ENCODE results near the gene NTN1.
A peak's percentile ranks its signal among the peaks of the same experiment; 100 is the strongest.

NTN1 gene

GRCh38 chr17:9167379-9167778 lies 146.1 kb downstream of the NTN1 start:
- DNase-seq, result no peak

DNA sequence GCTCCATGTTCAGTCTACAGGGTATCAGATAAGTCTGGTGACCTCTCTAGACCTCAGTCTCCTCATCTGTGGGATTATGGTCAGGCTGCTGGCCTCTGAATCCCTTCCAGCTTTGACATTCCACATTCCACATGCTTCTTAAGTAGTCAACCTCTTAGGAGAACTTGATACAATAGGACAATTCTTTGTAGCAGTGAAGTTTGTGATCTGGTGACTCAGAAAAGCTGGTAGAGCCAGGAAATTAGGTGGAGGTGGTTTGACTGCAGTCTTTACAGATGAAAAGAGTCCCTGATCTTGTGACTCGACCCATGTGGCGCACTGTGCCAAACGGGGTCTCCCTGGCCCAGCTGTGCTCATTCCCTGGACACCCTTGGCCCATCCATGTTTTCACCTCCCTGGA lies 147.8 kb downstream of the NTN1 start:
- no peak for DNase-seq

GRCh38 chr17:9170336-9170735 lies 149.0 kb downstream of the NTN1 start:
- no peak for DNase-seq

DNA sequence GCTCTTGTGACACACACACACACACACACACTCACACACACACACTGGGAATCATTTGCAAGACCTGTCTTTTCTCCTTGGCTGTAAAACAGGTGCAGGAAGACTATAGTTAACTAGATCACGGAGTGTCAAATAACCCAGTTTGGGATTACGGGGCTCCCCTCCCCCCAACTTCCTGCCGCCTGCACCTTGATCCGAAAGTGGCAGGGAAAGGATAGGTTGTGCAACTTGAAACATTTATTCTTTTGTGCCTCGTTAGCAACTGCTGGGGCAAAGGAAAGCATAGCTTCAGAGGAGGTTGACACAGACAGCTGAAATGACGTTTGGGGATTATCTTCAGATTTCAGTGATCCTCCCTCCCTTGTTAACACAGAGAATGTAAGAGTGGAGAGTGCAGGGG lies 149.5 kb downstream of the NTN1 start:
- no peak for DNase-seq

- DNase-seq, result no peak
Observed at GRCh38 chr17:9173386-9173983, 152.2 kb downstream of the NTN1 start.

DNA sequence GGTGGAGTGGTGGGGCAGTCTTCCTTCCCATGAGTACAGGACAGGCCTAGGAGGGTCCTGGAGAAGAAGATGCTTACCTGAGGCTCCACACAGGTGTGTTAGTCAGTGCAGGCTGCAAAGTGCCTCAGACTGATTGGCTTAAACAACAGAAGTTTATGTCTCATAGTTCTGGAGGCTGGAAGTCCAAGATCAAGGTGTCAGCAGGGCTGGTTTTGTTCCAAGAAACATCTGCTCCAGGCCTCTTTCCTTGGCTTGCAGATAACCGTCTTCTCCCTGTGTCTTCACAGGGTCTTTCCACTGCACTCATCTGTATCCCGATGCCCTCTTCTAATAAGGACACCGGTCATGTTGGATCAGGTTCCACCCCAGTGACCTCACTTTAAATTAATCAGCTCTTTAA lies 153.0 kb downstream of the NTN1 start:
- no peak for DNase-seq

DNA sequence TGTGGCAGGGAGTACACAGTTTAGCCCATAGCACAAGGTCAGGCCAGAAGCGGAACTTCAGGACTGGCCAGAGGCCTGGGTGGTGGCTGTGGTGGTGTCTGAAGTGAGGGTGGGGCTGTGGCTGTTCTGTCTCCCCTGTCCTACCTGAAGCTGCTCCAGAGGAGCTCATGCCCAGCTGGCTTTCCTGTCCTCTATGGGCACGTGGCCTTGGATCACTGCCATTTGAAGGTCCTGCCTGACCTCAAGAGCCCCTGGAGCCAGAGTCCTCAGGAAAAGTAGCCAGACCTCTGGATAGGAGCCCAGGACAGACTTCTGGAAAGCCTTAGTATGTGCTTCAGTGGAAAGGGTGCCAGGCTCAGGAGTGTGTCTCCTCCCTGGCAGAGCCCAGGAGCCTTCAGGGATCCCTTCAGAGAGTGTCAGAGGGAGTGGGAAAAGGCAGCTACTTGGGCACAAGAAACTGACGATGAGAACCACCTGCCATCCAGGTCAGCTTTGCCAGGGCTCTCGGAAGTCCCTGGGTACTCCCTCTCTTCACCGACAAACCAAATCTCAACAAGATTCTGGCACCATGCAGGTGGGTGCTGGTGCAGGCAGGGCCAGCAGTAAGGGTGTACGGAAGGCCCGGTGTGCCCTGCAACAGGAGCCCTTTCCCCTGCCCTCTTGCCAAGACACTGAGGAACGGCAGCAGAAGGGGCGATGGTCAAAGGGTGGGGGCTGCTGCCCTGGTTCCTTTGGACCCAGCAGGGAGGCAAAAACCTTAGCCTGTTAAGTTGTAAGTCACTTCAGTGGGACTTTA lies 153.7 kb downstream of the NTN1 start:
- no peak for DNase-seq

DNA sequence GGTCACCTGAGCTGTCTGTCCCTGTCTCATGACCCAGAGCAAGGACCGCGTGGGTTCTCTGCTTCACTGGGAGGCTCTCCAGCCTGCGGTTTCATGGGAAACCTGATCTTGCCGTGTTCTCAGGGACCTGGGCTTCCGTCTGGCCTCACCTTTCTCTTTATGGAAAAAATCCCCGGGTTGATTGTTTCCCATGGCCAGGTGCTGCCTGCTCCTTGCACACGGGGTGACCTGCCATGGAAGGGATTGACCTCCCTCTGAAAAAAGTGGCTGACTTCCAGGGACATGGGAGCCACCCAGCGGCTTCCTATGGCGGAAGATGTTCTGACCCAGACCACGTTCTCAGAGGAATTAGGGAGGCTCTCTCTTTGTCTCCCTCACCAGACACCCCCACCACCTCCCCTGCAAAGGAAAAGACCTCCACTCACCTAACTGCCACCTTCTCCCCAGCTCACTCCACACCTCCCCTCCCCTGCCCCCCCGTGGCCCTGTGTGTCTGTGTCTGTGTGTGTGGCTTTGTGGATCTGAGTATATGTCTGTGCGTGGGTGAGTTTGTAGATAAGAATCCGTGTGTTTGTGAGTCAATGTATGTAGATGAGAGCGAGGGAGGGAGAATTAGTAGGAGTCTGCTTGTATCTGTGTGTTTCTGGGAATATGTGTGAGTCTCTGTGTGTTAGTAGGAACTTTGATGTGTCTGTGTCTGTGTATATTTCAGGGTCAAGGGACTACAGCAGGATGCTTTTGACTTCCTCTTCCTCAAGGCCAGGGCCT lies 154.6 kb downstream of the NTN1 start:
- DNase-seq, result no peak

DNA sequence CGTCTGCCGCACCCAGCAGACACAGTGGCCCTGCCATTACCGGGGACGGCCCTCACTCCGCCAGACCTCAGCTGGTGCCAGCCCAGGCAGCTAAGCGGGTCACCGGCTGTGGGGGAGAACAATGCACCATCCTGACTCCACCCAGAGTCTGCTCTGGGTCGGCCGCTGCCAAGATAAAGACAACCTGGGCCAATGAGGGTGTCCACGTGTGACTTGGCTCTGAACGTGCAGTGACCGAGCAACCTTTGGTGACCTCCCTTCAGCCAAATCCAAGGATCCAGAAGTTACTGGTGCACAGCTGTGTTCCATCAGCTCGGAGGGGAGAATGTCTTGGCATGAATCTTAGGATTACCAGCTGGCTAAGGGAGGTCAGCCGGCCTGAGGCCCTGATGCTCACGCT lies 155.9 kb downstream of the NTN1 start:
- no peak for DNase-seq

DNA sequence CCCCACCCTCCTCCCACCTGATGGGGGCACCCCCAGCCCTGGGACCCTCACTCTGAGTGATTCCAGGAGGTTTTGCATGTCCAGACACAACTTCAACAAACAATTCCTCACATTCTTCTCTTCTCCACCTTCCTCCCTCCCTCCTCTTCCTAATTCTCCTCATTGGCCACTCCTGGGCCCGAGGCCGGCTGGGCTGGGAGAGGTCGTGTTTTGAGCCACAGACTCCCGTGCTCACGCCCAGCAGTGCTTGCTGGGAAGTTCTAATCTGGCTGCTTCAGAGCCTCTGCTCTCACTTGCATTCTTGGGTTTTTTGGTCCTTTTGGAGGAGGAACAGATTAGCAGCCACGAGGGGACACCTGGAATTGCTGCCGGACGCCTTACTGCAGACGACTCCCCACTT lies 157.0 kb downstream of the NTN1 start:
- no peak for DNase-seq

- no peak for DNase-seq
Observed at GRCh38 chr17:9179602-9180001, 158.3 kb downstream of the NTN1 start.

GRCh38 chr17:9181640-9182039 lies 160.3 kb downstream of the NTN1 start:
- no peak for DNase-seq

DNA sequence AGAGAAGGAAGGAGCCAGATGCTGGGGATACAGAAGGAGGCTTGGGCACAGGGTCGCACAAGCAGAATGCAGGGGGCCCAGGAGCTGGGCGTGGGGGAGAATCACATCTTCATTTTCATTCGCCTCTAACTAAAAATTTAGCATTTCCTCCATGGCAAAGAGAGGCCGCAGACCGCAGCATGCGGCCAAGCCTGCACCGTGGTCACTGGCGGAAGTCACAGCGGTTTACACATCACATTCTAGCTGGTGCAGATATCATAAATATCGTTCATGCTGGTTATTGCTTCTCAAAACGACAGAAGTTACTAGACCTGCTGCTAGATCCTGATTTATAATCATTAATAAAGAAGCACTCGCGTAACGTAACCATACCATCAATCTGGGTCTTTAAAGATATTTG lies 162.0 kb downstream of the NTN1 start:
- DNase-seq, result peak in 2 of 5 experiments; percentile 13 to 39

DNA sequence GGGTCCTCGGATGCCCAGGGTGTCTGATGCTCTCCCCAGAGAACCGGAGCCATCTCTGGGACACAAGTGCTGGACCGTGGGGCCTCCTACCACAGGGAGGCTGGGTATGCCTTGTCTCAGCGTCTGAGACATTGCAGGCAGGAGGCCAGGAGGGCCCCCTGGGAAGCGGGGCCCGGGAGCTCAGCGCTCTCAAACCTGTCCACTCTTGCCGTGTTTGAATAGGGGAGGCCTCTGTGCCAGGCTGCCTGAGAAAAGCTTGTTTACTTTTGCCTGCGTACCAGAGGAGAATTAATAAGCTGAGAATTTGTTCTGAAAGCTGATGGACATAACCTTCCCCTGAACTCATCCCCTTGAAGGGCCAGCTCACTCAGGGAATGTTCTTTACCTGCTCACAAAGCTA lies 163.8 kb downstream of the NTN1 start:
- DNase-seq, result no peak

DNA sequence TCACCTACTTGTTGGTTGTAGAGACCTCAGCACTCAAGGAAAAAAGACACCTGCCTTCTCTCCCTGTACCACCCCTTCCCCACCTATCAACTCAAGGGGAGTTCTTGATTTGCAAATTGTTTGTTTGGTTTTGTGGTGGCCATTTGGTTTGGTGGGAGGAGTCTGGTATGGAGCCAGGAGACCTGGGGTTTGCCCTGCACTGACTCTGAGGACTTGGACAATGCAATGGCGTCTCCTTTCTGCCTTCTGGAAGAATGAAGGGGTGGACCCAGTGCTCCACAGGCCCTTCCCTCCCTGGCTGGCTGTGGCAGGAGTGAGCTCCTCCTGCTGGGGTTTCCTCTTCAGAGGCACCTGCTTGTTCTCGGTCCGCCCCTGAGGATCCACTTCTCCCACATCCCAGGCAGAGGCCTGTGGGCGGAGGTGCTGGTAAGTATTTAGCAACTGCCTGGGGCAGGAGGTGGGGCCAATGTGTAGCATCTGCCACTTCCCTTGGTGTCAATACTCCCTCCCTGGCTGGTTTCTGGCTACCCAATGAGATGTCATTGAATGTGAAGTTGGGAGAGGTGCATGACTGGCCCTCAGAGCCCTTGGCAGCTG lies 164.5 kb downstream of the NTN1 start:
- DNase-seq, result no peak

- DNase-seq, result no peak
Observed at GRCh38 chr17:9187828-9188227, 166.5 kb downstream of the NTN1 start.

- no peak for DNase-seq
Observed at GRCh38 chr17:9188367-9188766, 167.1 kb downstream of the NTN1 start.

DNA sequence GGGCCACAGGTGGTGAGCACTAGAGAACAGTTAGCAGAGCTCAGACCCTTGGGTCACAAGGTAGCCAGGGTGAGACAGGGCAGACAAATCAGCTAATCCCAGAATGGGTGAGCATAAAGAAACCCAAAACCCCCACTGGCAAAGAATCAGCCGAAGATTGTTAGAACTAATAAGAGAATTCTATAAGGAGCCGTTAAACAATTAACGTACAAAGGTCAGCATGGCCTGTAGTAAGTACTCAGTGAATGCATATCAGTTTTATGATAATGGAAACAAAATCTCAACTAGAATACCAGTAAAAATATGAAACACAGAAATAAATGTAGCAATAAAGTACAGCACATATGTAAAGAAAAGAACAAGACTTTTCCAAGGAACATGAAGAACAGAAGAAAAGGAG lies 168.6 kb downstream of the NTN1 start:
- DNase-seq, result no peak

DNA sequence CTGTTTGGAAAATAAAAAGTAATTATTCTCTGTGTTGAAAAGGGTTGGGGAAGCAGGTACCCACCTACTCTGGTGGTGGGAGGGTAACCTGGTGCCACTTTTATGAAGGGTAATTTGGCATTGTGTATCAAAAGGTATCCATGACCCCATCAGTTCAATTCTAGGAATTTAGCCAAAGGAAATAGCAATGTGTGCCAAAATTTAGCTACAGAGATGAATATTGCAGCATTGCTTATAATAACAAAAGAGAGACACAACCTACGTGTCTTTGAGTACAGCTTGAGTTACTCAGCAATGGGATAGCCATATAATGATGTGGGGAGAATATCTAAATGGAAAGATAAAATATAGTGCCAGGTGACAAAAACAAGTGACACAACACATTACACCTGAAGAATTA lies 170.7 kb downstream of the NTN1 start:
- no peak for DNase-seq

DNA sequence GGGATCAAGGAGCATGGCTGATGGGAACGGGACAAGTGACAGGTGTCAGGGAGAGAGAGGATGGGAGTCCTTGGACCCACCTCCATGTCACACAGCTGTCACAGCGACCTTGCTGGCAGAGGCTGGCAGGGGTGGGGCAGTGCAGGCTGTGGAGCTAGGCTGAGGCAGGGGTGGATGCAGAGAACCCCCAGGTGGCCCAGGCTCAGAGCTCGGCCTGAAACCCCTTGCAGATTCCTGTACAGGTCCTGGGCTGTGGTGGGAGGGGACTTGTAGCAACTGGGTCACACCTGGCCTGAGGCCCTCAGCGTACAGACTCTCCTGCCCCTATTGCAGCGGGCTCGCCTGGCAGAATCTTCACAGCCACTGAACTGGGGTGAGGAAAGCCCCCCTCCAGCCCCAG lies 174.1 kb downstream of the NTN1 start:
- DNase-seq, result no peak

- DNase-seq, result no peak
Observed at GRCh38 chr17:9195961-9196670, 174.8 kb downstream of the NTN1 start.

- DNase-seq, result no peak
Observed at GRCh38 chr17:9199571-9200551, 178.6 kb downstream of the NTN1 start.
